Measurements from ENCODE around the gene SETD2. TPM values are rescaled to one million over a fixed set of nuclear protein-coding genes. Genes with fewer than 3 reads are reported as not detected.

Gene SETD2
- total RNA-seq, 4 donors from 2014 or later, result 54.3 to 113 (median 67.9) TPM

DNA sequence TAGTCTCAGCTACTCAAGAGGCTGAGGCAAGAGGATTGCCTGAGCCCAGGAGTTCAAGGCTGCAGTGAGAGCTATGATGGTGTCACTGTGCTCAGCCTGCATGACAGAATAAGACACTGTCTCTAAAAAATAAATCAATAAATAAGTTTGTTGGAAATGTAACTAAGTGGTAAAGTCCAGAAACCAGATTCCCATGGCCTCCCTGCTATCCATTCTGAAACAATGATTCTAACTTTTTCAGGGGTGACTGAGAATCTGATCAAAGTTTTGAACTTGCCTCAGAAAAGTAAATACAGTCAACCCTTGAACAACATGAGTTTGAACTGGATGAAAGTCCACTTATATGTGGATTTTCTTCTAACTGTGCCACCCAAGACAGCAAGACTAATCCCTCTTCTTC, 98.2 kb downstream of the SETD2 start:
- DNase-seq, result no peak
- intact Hi-C loops (cut with DNase I; ENCODE audit: low total_unique reads), result no loop called here
- H3K4me1 ChIP-seq, result no peaks in the 10 kb centered on the region
- H3K27me3 ChIP-seq, result no peaks in the 10 kb centered on the region
- peaks cover 0 to 51% (median 10%) of the 10 kb centered on the region in 4 donors for H3K36me3 ChIP-seq
- no peak overlapping the region for H3K4me3 ChIP-seq
- H3K27ac ChIP-seq, result no peak overlapping the region
- no peaks in the 10 kb centered on the region for H3K9me3 ChIP-seq
- no peak for TF ChIP-seq CTCF (IDR thresholded peaks at IDR 0.05)
- in situ Hi-C loops (cut with MboI; ENCODE audit: low pct_ligation_motif_present in 1 of 4, low pct_unique_long_range_greater_than_20kb in 1 of 4, low sequenced_read_pairs in 3 of 4), result no loop called here

GRCh38 chr3:47065058-47065457, 98.9 kb downstream of the SETD2 start:
- in situ Hi-C loops (cut with MboI; ENCODE audit: low pct_ligation_motif_present in 1 of 4, low pct_unique_long_range_greater_than_20kb in 1 of 4, low sequenced_read_pairs in 3 of 4), result no loop called here
- TF ChIP-seq POLR2A (IDR thresholded peaks at IDR 0.05) (no peak), EP300 (IDR thresholded peaks at IDR 0.05; ENCODE audit: low read depth) (no peak), CTCF (IDR thresholded peaks at IDR 0.05) (no peak)
- Histone ChIP-seq H3K36me3 (peaks cover 0 to 54% (median 12%) of the 10 kb centered on the region in 4 donors), H3K4me1 (no peaks in the 10 kb centered on the region), H3K27ac (no peak overlapping the region), H3K4me3 (no peak overlapping the region), H3K27me3 (no peaks in the 10 kb centered on the region), H3K9me3 (no peaks in the 10 kb centered on the region)
- DNase-seq, result no peak
- intact Hi-C loops (cut with DNase I; ENCODE audit: low total_unique reads), result no loop called here
- WGBS, 2 donors (ENCODE audit: low coverage in 1 of 2), result 97 to 100% methylated on average over 1 of the region's 1 CpG

GRCh38 chr3:47057212-47057671, 106.7 kb downstream of the SETD2 start:
- no peak overlapping the region for H3K27ac ChIP-seq
- no peaks in the 10 kb centered on the region for H3K9me3 ChIP-seq
- TF ChIP-seq POLR2A (IDR thresholded peaks at IDR 0.05), result no peak
- TF ChIP-seq CTCF (IDR thresholded peaks at IDR 0.05), result no peak
- no peak for TF ChIP-seq EP300 (IDR thresholded peaks at IDR 0.05; ENCODE audit: low read depth)
- no peak for TF ChIP-seq POLR2AphosphoS5 (IDR thresholded peaks at IDR 0.05)
- intact Hi-C loops (cut with DNase I; ENCODE audit: low total_unique reads), result no loop called here
- in situ Hi-C loops (cut with MboI; ENCODE audit: low pct_ligation_motif_present in 1 of 4, low pct_unique_long_range_greater_than_20kb in 1 of 4, low sequenced_read_pairs in 3 of 4), result no loop called here
- H3K4me1 ChIP-seq, result peaks cover 0 to 7% (median 0%) of the 10 kb centered on the region in 4 donors
- H3K4me3 ChIP-seq, result no peak overlapping the region
- no peak for DNase-seq
- no peaks in the 10 kb centered on the region for H3K27me3 ChIP-seq
- peaks cover 0 to 29% (median 11%) of the 10 kb centered on the region in 4 donors for H3K36me3 ChIP-seq
- 77 to 92% methylated on average over 5 to 6 of the region's 6 CpGs for WGBS, 2 donors (ENCODE audit: low coverage in 1 of 2)

- Histone ChIP-seq H3K27ac (no peak overlapping the region), H3K27me3 (no peaks in the 10 kb centered on the region), H3K36me3 (peaks cover 0 to 23% (median 11%) of the 10 kb centered on the region in 4 donors), H3K9me3 (no peaks in the 10 kb centered on the region), H3K4me3 (no peak overlapping the region), H3K4me1 (peaks cover 0 to 7% (median 0%) of the 10 kb centered on the region in 4 donors)
- no peak for DNase-seq
- in situ Hi-C loops (cut with MboI; ENCODE audit: low pct_ligation_motif_present in 1 of 4, low pct_unique_long_range_greater_than_20kb in 1 of 4, low sequenced_read_pairs in 3 of 4), result no loop called here
- no peak for TF ChIP-seq POLR2AphosphoS5 (IDR thresholded peaks at IDR 0.05)
- TF ChIP-seq CTCF (IDR thresholded peaks at IDR 0.05), result no peak
- TF ChIP-seq POLR2A (IDR thresholded peaks at IDR 0.05), result no peak
- no peak for TF ChIP-seq EP300 (IDR thresholded peaks at IDR 0.05; ENCODE audit: low read depth)
- intact Hi-C loops (cut with DNase I; ENCODE audit: low total_unique reads), result no loop called here
- 95% methylated on average over 3 of the region's 3 CpGs; no CpG with 5 or more reads in 1 of the 2 donors for WGBS, 2 donors (ENCODE audit: low coverage in 1 of 2)
Measured at GRCh38 chr3:47056705-47057104, 107.2 kb downstream of the SETD2 start.

Measured in transverse colon (tissue), 4 donors.